GM06990 (cell line): ENCODE results near the gene C16orf95.

Experiments used
- DNase-seq: peaks from one replicate; pipeline ENCODE4 v3.0.0-alpha.2; 2011; ENCODE audit not compliant: insufficient read length; ENCODE audit errors: extremely low read depth
- H3K27me3 ChIP-seq: replicated peaks from 2 replicates; pipeline ENCODE4 v1.6.0; 2011; ENCODE audit warnings: low read length; ENCODE audit not compliant: control insufficient read depth, insufficient read depth
- H3K36me3 ChIP-seq: 2 replicates; pipeline ENCODE4 v1.5.1; 2011; ENCODE audit warnings: low read length; ENCODE audit not compliant: control insufficient read depth, insufficient read depth
- H3K4me3 ChIP-seq: replicated peaks from 2 replicates; pipeline ENCODE4 v1.5.1; 2011; ENCODE audit warnings: low read depth, mild to moderate bottlenecking, control low read depth, low read length
- TF ChIP-seq, protein P1 (sequence below): IDR thresholded peaks from 2 replicates; pipeline ENCODE4 v1.5.1; 2011; ENCODE audit warnings: low read length, control low read depth, mild to moderate bottlenecking, inconsistent platforms; ENCODE audit not compliant: insufficient read depth, poor library complexity, severe bottlenecking

Gene C16orf95

DNA sequence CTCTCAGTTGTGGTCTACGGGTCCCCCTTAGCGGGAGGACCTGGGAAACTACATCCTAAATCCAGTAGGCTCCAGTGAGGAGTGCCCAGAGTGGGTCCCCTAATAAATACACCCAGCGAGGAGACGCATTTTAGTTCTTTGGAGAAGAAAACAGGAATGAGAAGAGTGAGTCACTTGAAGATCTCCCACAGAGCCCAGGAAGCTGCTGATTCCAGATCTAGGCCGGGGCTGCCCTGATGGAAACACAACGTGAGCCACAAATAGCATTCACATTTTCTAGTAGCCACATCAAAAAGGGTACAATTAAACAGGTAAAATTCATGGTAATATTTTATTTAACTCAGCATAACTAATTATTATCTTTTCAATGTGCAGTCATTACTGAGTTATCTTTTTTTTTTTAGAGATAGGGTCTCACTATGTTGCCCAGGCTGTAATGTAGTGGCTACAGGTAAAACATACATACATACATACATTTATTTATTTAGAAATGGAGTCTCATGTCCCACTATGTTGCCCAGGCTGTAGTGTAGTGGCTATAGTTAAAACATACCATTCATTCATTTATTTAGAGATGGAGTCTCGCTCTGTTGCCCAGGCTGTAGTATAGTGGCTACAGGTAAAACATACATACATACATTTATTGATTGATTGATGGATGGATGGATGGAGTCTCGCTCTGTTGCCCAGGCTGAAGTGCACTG lies 44.9 kb upstream of the C16orf95 start:
- Histone ChIP-seq H3K4me3 (no peak overlapping the region), H3K36me3 (peaks cover 19% of the 10 kb centered on the region), H3K27me3 (no peaks in the 10 kb centered on the region)
- no peak for DNase-seq
- TF ChIP-seq, protein P1, sequence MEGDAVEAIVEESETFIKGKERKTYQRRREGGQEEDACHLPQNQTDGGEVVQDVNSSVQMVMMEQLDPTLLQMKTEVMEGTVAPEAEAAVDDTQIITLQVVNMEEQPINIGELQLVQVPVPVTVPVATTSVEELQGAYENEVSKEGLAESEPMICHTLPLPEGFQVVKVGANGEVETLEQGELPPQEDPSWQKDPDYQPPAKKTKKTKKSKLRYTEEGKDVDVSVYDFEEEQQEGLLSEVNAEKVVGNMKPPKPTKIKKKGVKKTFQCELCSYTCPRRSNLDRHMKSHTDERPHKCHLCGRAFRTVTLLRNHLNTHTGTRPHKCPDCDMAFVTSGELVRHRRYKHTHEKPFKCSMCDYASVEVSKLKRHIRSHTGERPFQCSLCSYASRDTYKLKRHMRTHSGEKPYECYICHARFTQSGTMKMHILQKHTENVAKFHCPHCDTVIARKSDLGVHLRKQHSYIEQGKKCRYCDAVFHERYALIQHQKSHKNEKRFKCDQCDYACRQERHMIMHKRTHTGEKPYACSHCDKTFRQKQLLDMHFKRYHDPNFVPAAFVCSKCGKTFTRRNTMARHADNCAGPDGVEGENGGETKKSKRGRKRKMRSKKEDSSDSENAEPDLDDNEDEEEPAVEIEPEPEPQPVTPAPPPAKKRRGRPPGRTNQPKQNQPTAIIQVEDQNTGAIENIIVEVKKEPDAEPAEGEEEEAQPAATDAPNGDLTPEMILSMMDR, result no peak

DNA sequence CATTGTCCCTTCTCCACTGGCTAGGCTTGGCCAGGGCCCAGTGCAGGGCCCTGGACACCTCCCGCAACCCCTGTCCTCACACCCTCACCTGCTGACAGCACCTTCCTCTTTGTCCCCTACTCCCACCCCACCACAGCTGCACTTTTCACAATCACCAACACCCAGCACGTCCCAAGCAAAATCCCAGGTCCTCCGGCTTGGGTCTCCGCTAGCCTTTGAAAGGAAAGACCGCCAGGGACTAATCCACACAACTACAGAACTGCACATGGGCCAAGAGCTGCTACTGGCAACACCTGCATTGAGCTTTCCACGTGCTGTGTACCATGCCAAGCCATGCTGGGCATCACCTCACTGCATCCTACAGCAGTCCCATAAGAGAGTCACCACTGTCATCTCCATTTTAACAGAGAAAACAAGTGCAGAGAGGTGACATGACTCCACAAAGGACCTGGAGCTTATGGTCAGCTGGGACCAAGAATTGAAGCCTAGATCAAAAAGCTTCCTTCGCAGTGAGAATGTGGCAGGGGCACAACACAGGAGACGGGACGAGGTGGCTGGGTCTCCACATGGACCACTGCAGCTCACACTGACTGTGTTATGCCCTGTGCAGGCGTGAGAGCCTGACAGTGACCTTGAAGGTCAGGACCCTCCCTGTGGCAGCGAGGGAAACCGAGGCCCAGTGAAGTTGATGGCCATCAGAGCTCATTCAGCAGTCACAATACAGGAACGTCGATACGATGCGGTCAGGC lies 43.8 kb upstream of the C16orf95 start:
- TF ChIP-seq, protein P1, result no peak
- Histone ChIP-seq H3K4me3 (no peak overlapping the region), H3K36me3 (peaks cover 16% of the 10 kb centered on the region), H3K27me3 (no peaks in the 10 kb centered on the region)
- DNase-seq, result no peak

DNA sequence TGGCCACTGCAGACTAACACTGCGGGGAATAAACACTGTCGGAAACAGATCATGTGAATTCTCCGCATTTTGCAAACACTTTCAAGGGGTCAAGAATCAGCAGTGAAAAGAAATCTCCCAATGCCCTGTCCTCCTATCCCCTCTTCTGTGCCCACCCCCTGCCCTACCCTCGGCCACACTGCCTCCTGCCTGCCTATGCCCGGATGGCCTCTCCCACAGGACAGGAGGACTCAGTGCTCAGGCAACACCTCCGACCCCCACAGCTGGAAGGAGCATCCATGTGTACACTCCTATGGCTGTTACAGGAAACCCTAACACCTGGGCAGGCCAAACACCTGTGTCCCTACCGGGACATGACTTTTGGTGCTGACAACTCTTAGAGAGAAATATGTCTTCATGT lies 41.9 kb upstream of the C16orf95 start:
- TF ChIP-seq, protein P1, result no peak
- no peak for DNase-seq
- Histone ChIP-seq H3K36me3 (peaks cover 14% of the 10 kb centered on the region), H3K4me3 (no peak overlapping the region), H3K27me3 (no peaks in the 10 kb centered on the region)

DNA sequence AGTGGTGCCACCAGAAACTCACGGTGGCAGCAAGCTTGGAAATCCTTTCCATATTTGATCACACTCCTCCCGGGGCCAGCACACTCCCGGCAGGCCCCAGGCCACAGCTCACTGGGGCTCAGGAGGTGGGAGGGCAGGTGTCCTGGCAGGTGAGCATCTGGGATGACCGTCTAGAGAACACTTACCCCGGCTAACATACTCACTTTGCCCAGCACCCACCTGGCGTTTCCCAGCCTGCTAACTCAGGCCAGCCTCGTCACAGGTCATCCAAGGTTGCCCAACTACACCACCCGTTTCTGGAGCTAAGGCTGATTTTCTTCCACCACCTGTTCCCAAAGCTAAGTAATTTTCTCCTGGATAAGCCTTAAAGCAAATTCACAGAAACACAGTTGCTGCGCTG lies 41.5 kb upstream of the C16orf95 start:
- TF ChIP-seq, protein P1, result no peak
- no peak overlapping the region for H3K4me3 ChIP-seq
- H3K27me3 ChIP-seq, result no peaks in the 10 kb centered on the region
- no peak for DNase-seq
- peaks cover 13% of the 10 kb centered on the region for H3K36me3 ChIP-seq

DNA sequence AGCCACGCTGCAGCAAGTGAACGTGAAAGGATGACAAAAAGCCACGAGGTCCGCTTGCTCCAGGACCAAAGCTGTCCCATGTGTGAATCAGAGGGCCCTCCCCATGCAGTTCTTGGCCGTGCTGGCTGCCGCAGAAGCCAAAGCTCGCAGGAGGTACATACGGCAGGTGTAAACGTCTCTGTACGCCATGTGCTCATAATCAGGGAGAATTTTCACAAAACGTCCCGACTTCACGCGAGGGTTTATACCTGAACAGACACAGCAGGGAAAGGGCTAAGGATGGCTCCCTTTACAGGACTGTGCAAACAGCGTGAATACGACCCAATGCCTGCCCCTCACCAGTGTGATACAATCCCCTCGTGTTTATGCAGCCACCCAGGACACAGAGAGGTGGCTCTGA lies 41.1 kb upstream of the C16orf95 start:
- Histone ChIP-seq H3K27me3 (no peaks in the 10 kb centered on the region), H3K4me3 (no peak overlapping the region), H3K36me3 (peaks cover 13% of the 10 kb centered on the region)
- TF ChIP-seq, protein P1, result no peak
- no peak for DNase-seq
